Measurements from ENCODE around the gene KDM4D.

The KDM4D gene

GRCh38 chr11:94938095-94939055, 35.1 kb upstream of the KDM4D start:
- in situ Hi-C loops (cut with MboI; ENCODE audit: low pct_unique_long_range_greater_than_20kb, low sequenced_read_pairs, unreplicated experiment): no loop called here
- no peak for DNase-seq (ENCODE audit: low spot score)
- TF ChIP-seq CTCF (IDR thresholded peaks at IDR 0.05; ENCODE audit: extremely low read depth, insufficient read depth, missing control alignments): no peak

GRCh38 chr11:94939346-94939745, 34.2 kb upstream of the KDM4D start:
- in situ Hi-C loops (cut with MboI; ENCODE audit: low pct_unique_long_range_greater_than_20kb, low sequenced_read_pairs, unreplicated experiment): no loop called here

GRCh38 chr11:94941131-94941530, 32.4 kb upstream of the KDM4D start:
- in situ Hi-C loops (cut with MboI; ENCODE audit: low pct_unique_long_range_greater_than_20kb, low sequenced_read_pairs, unreplicated experiment): no loop called here

More at GRCh38 chr11:94939346-94939745, 34.2 kb upstream of the KDM4D start:
- TF ChIP-seq CTCF (IDR thresholded peaks at IDR 0.05; ENCODE audit: extremely low read depth, insufficient read depth, missing control alignments): no peak
- DNase-seq (ENCODE audit: low spot score): no peak

GRCh38 chr11:94946812-94947211, 26.7 kb upstream of the KDM4D start:
- no peak for DNase-seq (ENCODE audit: low spot score)
- TF ChIP-seq CTCF (IDR thresholded peaks at IDR 0.05; ENCODE audit: extremely low read depth, insufficient read depth, missing control alignments): no peak
- in situ Hi-C loops (cut with MboI; ENCODE audit: low pct_unique_long_range_greater_than_20kb, low sequenced_read_pairs, unreplicated experiment): no loop called here

More at GRCh38 chr11:94941131-94941530, 32.4 kb upstream of the KDM4D start:
- no peak for DNase-seq (ENCODE audit: low spot score)
- TF ChIP-seq CTCF (IDR thresholded peaks at IDR 0.05; ENCODE audit: extremely low read depth, insufficient read depth, missing control alignments): no peak

- TF ChIP-seq CTCF (IDR thresholded peaks at IDR 0.05; ENCODE audit: extremely low read depth, insufficient read depth, missing control alignments): no peak
- in situ Hi-C loops (cut with MboI; ENCODE audit: low pct_unique_long_range_greater_than_20kb, low sequenced_read_pairs, unreplicated experiment): no loop called here
- DNase-seq (ENCODE audit: low spot score): no peak
Measured at GRCh38 chr11:94948070-94948617, 25.4 kb upstream of the KDM4D start.

GRCh38 chr11:94954753-94955152, 18.8 kb upstream of the KDM4D start:
- TF ChIP-seq CTCF (IDR thresholded peaks at IDR 0.05; ENCODE audit: extremely low read depth, insufficient read depth, missing control alignments): no peak
- in situ Hi-C loops (cut with MboI; ENCODE audit: low pct_unique_long_range_greater_than_20kb, low sequenced_read_pairs, unreplicated experiment): no loop called here
- no peak for DNase-seq (ENCODE audit: low spot score)

Data from GM13977 (cell line).